T-cell (primary cell): Measurements from ENCODE around the gene TJP2. TPM values are rescaled to one million over a fixed set of nuclear protein-coding genes. Genes with fewer than 3 reads are reported as not detected.
"Not testable (repeated sequence)": the region's sequence is repeated elsewhere in the genome, so short reads cannot be mapped to it uniquely, and the experiment has no call there.

ENCODE experiments used
- ATAC-seq, 4 experiments: fragments of 200-7000 bp in 3 of 4; fragments of 150-1000 bp in 1 of 4; cut with Tn5 transposase; replicated peaks in 1 of 4; 1 replicate in 3 of 4; 2 replicates in 1 of 4; pipeline ENCODE4 v1.10.0; 2021; ENCODE audit warnings: moderate library complexity in 3 of 4, mild to moderate bottlenecking in 2 of 4, moderate number of reproducible peaks in 1 of 4
- CTCF ChIA-PET, 2 donors: fragments of 300-600 bp; sonication (Branson Sonifier 250); formaldehyde crosslinking; loops; one replicate each; lab custom pipeline; 2022; ENCODE audit warnings: antibody characterized with exemption in 2 of 2; lab: Charles Lee
- POLR2A ChIA-PET, 2 donors: fragments of 300-600 bp; sonication (Branson Sonifier 250); formaldehyde crosslinking; loops; one replicate each; lab custom pipeline; 2022; ENCODE audit warnings: antibody characterized with exemption in 2 of 2; lab: Charles Lee
- DNase-seq, 35 experiments: peaks; one replicate each; pipeline versions ENCODE4 v3.0.0 to v3.0.0-alpha.2; 2013 to 2023
- H3K27ac ChIP-seq: one replicate; pipeline ENCODE4 v1.5.1; 2013; ENCODE audit warnings: low read length
- H3K27me3 ChIP-seq, 2 experiments: replicated peaks in 1 of 2; 1 replicate in 1 of 2; 2 replicates in 1 of 2; pipeline versions ENCODE4 v1.6.1 to v1.7.0; 2013; ENCODE audit warnings: low read length in 1 of 2, mixed read lengths in 1 of 2; ENCODE audit not compliant: control insufficient read depth in 2 of 2, insufficient read depth in 2 of 2; ENCODE audit errors: extremely low read depth in 1 of 2
- H3K36me3 ChIP-seq, 2 donors: 1 replicate in 1 of 2; 2 replicates in 1 of 2; pipeline versions ENCODE4 v1.6.1 to v1.7.0; 2013; ENCODE audit warnings: low read length in 1 of 2; ENCODE audit not compliant: control insufficient read depth in 2 of 2, insufficient read depth in 1 of 2; ENCODE audit errors: extremely low read depth in 1 of 2
- H3K4me1 ChIP-seq, 2 experiments: 1 replicate in 1 of 2; 2 replicates in 1 of 2; pipeline versions ENCODE4 v1.6.1 to v1.7.0; 2013; ENCODE audit warnings: low read length in 2 of 2, mixed read lengths in 1 of 2; ENCODE audit not compliant: insufficient read depth in 2 of 2, control insufficient read depth in 1 of 2; ENCODE audit errors: extremely low read depth in 1 of 2
- H3K4me3 ChIP-seq, 2 donors: 1 replicate in 1 of 2; 2 replicates in 1 of 2; pipeline versions ENCODE4 v1.5.1 to v1.7.0; 2013; ENCODE audit warnings: mild to moderate bottlenecking in 2 of 2, low read length in 1 of 2, moderate library complexity in 1 of 2; ENCODE audit not compliant: control insufficient read depth in 1 of 2; ENCODE audit errors: extremely low read depth in 1 of 2
- H3K9me3 ChIP-seq: 2 replicates; pipeline ENCODE4 v1.7.0; 2013
- H3K27ac Mint-ChIP-seq, 2 donors: one replicate each; pipeline ENCODE4 v1.8.0; 2020 to 2021; ENCODE audit warnings: mild to moderate bottlenecking in 2 of 2, mixed read lengths in 2 of 2
- H3K27me3 Mint-ChIP-seq, 2 donors: one replicate each; pipeline ENCODE4 v1.8.0; 2021 to 2022; ENCODE audit warnings: mixed read lengths in 2 of 2
- H3K36me3 Mint-ChIP-seq: one replicate; pipeline ENCODE4 v1.8.0; 2021; ENCODE audit warnings: mixed read lengths
- H3K4me1 Mint-ChIP-seq, 3 donors: one replicate each; pipeline ENCODE4 v1.8.0; 2020 to 2022; ENCODE audit warnings: mixed read lengths in 3 of 3, mild to moderate bottlenecking in 1 of 3
- H3K4me3 Mint-ChIP-seq, 3 donors: one replicate each; pipeline ENCODE4 v1.8.0; 2020 to 2022; ENCODE audit warnings: mild to moderate bottlenecking in 3 of 3, mixed read lengths in 3 of 3, moderate library complexity in 3 of 3
- H3K9me3 Mint-ChIP-seq, 3 donors: one replicate each; pipeline ENCODE4 v1.8.0; 2020 to 2022; ENCODE audit warnings: mixed read lengths in 3 of 3
- whole genome bisulfite sequencing: methylation state at CpG from one replicate; pipeline ENCODE4 v1.1.5; 2013; ENCODE audit warnings: missing lambda C conversion rate; ENCODE audit not compliant: insufficient coverage; 5-methylcytosine and 5-hydroxymethylcytosine counted together
- total RNA-seq, 35 experiments: library from RNA in 6 of 35; stranded (reverse) in 6 of 35; fragments of 120-200 nt in 1 of 35; gene quantifications; one replicate each; pipeline versions ENCODE4 v1.2.1 to v1.2.4 and lab custom pipeline; 2013 to 2026

The TJP2 gene
- total RNA-seq, 5 donors from 2014 or later (not counting 1 experiment from before 2014, with no cell fraction given), result 6.4 to 10.4 (median 6.6) TPM

DNA sequence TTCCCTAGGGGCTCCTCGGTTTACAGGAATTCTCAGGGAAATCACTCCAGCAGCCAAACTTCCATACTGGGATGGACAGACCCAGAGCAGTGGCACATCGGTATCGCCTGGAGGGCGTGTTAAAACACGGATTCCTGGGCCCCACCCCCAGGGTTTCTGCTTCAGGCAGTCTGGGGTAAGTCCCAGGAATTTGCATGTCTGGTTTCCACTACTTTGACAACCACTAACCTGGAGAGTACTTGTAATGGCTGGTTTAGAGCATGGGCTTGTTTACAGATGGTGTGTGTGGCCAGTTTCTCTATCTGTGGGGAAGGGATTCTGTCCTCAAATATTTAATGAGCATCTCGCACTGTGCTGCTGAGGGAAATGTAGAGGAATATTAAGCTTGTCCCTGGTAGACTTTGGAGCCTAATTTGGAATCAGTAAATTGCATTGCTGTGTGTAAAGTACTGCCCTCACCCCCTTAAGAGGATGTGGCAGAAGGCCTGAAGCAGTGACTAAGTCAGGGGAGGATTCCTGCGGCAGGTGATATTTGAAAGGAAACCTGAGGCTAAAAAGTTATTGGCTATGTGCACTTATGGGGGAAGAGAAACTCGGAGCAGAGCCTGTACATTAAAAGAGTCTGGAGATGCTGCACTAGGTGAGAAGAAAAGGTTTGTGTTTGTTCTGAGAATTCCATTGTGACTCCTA is 18.6 kb upstream of the TJP2 start:
- WGBS, result 84% methylated on average over 7 of the region's 8 CpGs
- H3K27ac Mint-ChIP-seq, result no peak overlapping the region
- H3K9me3 ChIP-seq, result no peaks in the 10 kb centered on the region
- H3K4me3 Mint-ChIP-seq, result no peak overlapping the region
- H3K36me3 Mint-ChIP-seq, result peaks cover 11% of the 10 kb centered on the region
- ATAC-seq (no peak), DNase-seq (no peak)
- H3K27me3 ChIP-seq, result no peaks in the 10 kb centered on the region
- H3K4me1 ChIP-seq, result no peaks in the 10 kb centered on the region
- H3K4me1 Mint-ChIP-seq, result no peaks in the 10 kb centered on the region
- peaks cover 0 to 2% (median 0%) of the 10 kb centered on the region in 3 donors for H3K9me3 Mint-ChIP-seq
- no peaks in the 10 kb centered on the region for H3K36me3 ChIP-seq
- H3K4me3 ChIP-seq, result no peak overlapping the region
- ChIA-PET CTCF (interaction anchor here (0.6 to 0.7 kb wide), 2 partner anchors 57 to 1113 kb away, joined by 3 to 6 read pairs; no protein-coding TSS in a partner anchor), POLR2A (no interaction called here)
- H3K27me3 Mint-ChIP-seq, result no peaks in the 10 kb centered on the region
- H3K27ac ChIP-seq, result no peak overlapping the region

- peaks cover 7% of the 10 kb centered on the region for H3K36me3 Mint-ChIP-seq
- no peaks in the 10 kb centered on the region for H3K27me3 Mint-ChIP-seq
- H3K27me3 ChIP-seq, result no peaks in the 10 kb centered on the region
- no peak overlapping the region for H3K27ac ChIP-seq
- ChIA-PET POLR2A (interaction anchor here in 1 of 2 donors (0.6 kb wide), 2 partner anchors 10 to 178 kb away, joined by 5 read pairs; no protein-coding TSS in a partner anchor), CTCF (interaction anchor here (0.6 to 1.6 kb wide), 10 partner anchors 9 to 714 kb away, joined by 3 to 13 read pairs (median 3); no protein-coding TSS in a partner anchor)
- H3K9me3 ChIP-seq, result no peaks in the 10 kb centered on the region
- DNase-seq (no peak), ATAC-seq (no peak)
- H3K4me1 ChIP-seq, result no peaks in the 10 kb centered on the region
- H3K9me3 Mint-ChIP-seq, result peaks cover 0 to 3% (median 0%) of the 10 kb centered on the region in 3 donors
- no peaks in the 10 kb centered on the region for H3K4me1 Mint-ChIP-seq
- H3K36me3 ChIP-seq, result no peaks in the 10 kb centered on the region
- H3K27ac Mint-ChIP-seq, result no peak overlapping the region
- H3K4me3 ChIP-seq, result no peak overlapping the region
- H3K4me3 Mint-ChIP-seq, result no peak overlapping the region
- 95% methylated on average over 4 of the region's 8 CpGs for WGBS
These were observed 16.2 kb upstream of the TJP2 start for GRCh38 chr9:69157751-69158466.

- Histone ChIP-seq H3K27ac (no peak overlapping the region), H3K4me1 (no peaks in the 10 kb centered on the region), H3K4me3 (no peak overlapping the region), H3K36me3 (no peaks in the 10 kb centered on the region), H3K27me3 (no peaks in the 10 kb centered on the region), H3K9me3 (no peaks in the 10 kb centered on the region)
- no peak for DNase-seq
- peaks cover 0 to 3% (median 0%) of the 10 kb centered on the region in 3 donors for H3K9me3 Mint-ChIP-seq
- no peaks in the 10 kb centered on the region for H3K4me1 Mint-ChIP-seq
- peaks cover 7% of the 10 kb centered on the region for H3K36me3 Mint-ChIP-seq
- H3K27me3 Mint-ChIP-seq, result no peaks in the 10 kb centered on the region
- no peak overlapping the region for H3K4me3 Mint-ChIP-seq
- 100% methylated on average over 1 of the region's 3 CpGs for WGBS
- POLR2A ChIA-PET, result interaction anchor here in 1 of 2 donors (0.6 kb wide), 2 partner anchors 10 to 178 kb away, joined by 5 read pairs; no protein-coding TSS in a partner anchor
- CTCF ChIA-PET, result interaction anchor here (0.6 to 1.6 kb wide), 8 partner anchors 9 to 481 kb away, joined by 3 to 13 read pairs (median 3); no protein-coding TSS in a partner anchor
- ATAC-seq, result no peak
- no peak overlapping the region for H3K27ac Mint-ChIP-seq
These were observed 15.6 kb upstream of the TJP2 start for GRCh38 chr9:69158471-69158870.

DNA sequence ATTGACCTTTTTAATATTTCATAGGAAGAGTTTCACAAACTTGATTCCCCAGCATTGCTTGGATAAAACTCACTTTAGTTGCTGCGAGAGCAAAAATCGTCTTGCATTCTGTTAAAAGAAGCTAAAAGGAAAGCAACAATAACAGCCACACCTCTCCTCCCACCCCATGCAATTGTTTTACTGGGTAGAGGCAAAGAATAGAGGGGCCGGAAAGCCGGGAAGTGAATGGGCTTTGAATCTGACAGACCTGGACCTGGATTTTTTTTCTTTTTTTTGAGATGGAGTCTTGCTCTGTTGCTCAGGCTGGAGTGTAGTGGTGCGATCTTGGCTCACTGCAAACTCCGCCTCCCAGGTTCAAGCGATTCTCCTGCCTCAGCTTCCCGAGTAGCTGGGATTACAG is 9.5 kb upstream of the TJP2 start:
- H3K9me3 Mint-ChIP-seq, H3K36me3 Mint-ChIP-seq, DNase-seq, H3K4me3 ChIP-seq, H3K9me3 ChIP-seq, H3K27ac ChIP-seq, H3K27ac Mint-ChIP-seq, H3K27me3 Mint-ChIP-seq, ATAC-seq, POLR2A ChIA-PET, CTCF ChIA-PET, H3K36me3 ChIP-seq, H3K4me1 ChIP-seq, H3K4me3 Mint-ChIP-seq, H3K27me3 ChIP-seq: not testable (repeated sequence)
- 96% methylated on average over 3 of the region's 8 CpGs for WGBS
- H3K4me1 Mint-ChIP-seq, result peaks cover 12 to 19% (median 14%) of the 10 kb centered on the region in 3 donors

DNA sequence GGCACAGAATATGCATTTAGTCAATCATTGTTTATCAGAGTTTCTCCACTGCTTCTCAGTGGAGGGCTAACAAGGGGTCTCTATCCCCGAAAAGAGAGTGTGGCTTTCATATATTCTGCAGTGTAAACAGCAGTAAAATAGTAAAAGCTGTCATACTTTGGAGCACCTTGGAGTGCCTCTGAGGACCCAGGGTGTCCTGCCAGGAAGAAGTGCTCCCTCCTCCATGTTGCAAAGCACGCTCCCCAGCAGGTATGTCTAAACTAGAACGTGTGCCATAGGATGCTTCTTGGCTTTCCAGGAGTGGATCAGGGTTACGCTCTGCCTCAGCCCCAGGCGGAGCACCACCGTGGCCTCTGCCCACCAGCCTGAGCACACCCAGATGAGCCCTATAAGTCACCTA is 8.5 kb upstream of the TJP2 start:
- CTCF ChIA-PET, result interaction anchor here in 1 of 2 donors (0.6 kb wide), 1 partner anchor 11 kb away, joined by 3 read pairs; no protein-coding TSS in a partner anchor
- H3K4me1 Mint-ChIP-seq, result peaks cover 14 to 19% (median 17%) of the 10 kb centered on the region in 3 donors
- H3K4me1 ChIP-seq, result peaks cover 0 to 8% of the 10 kb centered on the region in 2 experiments

DNA sequence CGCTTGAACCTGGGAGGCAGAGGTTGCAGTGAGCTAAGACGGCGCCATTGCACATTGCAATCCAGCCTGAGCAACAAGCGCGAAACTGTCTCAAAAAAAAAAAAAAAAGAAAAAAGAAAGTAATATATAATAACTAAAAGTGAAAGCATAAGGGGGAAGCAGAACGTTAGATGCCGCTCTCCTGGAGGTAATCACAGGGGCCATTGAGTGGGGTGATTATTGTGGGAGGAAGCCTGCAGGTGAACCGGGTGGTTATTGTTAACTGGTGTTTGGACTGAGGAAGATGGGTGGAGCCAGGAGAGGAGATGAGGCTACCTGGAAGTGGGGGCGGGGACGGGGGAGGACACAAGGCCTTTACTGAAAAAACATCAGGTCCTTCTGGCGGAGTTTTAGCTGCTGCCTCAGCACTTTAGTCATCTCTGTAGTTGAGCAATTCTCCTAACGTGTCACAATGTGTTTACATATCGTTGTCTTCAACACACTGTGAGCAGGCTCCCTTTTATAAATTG is 5.3 kb upstream of the TJP2 start:
- CTCF ChIA-PET, result interaction anchor here (0.6 to 1.2 kb wide), 6 partner anchors 8 to 360 kb away, joined by 3 to 4 read pairs (median 4); partner anchors contain the start of gene FXN (in 1 of the 2)
- peak overlapping the region in 1 of 2 donors; percentile 42 for H3K4me3 ChIP-seq

More for the DNA sequence above, 8.5 kb upstream of the TJP2 start:
- Mint-ChIP-seq H3K27ac (no peak overlapping the region), H3K9me3 (peaks cover 0 to under 1% (median 0%) of the 10 kb centered on the region in 3 donors), H3K27me3 (peaks cover 2 to 4% of the 10 kb centered on the region in 2 donors), H3K36me3 (peaks cover 4% of the 10 kb centered on the region), H3K4me3 (no peak overlapping the region)
- 92% methylated on average over 2 of the region's 6 CpGs for WGBS
- ATAC-seq (no peak), DNase-seq (no peak)
- Histone ChIP-seq H3K36me3 (no peaks in the 10 kb centered on the region), H3K9me3 (no peaks in the 10 kb centered on the region), H3K27ac (no peak overlapping the region), H3K27me3 (no peaks in the 10 kb centered on the region), H3K4me3 (no peak overlapping the region)
- POLR2A ChIA-PET, result no interaction called here

More for the DNA sequence above, 5.3 kb upstream of the TJP2 start:
- Histone ChIP-seq H3K4me1 (peaks cover 0 to 14% of the 10 kb centered on the region in 2 experiments), H3K27ac (peak overlapping the region; percentile 19), H3K9me3 (no peaks in the 10 kb centered on the region), H3K36me3 (no peaks in the 10 kb centered on the region), H3K27me3 (peaks cover 0 to 11% of the 10 kb centered on the region in 2 experiments)
- 2% methylated on average over 6 of the region's 13 CpGs for WGBS
- no peaks in the 10 kb centered on the region for H3K36me3 Mint-ChIP-seq
- no peaks in the 10 kb centered on the region for H3K9me3 Mint-ChIP-seq
- H3K4me3 Mint-ChIP-seq, result peak overlapping the region; percentile 77 to 85 (median 82)
- H3K4me1 Mint-ChIP-seq, result peaks cover 22 to 27% (median 25%) of the 10 kb centered on the region in 3 donors
- POLR2A ChIA-PET, result interaction anchor here (0.6 kb wide), 2 partner anchors 10 to 12 kb away, joined by 3 to 5 read pairs; no protein-coding TSS in a partner anchor
- ATAC-seq, result peak; percentile 59 to 84 (median 74)
- H3K27me3 Mint-ChIP-seq, result peaks cover 24 to 26% of the 10 kb centered on the region in 2 donors
- peak overlapping the region; percentile 77 to 86 for H3K27ac Mint-ChIP-seq
- DNase-seq, result peak in 26 of 35 experiments; percentile 1 to 46 (median 24)
